Cardiac fibroblast (primary cell): ENCODE measurements around the gene ZFAND3.

ENCODE experiments used
- DNase-seq, 2 donors: peaks; one replicate each; pipeline versions ENCODE4 v3.0.0 to v3.0.0-alpha.2; 2010; ENCODE audit warnings: low read depth in 2 of 2
- H3K4me3 ChIP-seq, 2 donors: replicated peaks in 1 of 2; 1 replicate in 1 of 2; 2 replicates in 1 of 2; pipeline ENCODE4 v1.5.1; 2011; ENCODE audit warnings: low read depth in 2 of 2, low read length in 2 of 2, mild to moderate bottlenecking in 2 of 2, moderate library complexity in 1 of 2
- CTCF ChIP-seq: IDR thresholded peaks from one replicate; pipeline ENCODE4 v1.5.1; 2011; ENCODE audit warnings: low read depth, mild to moderate bottlenecking, low read length, inconsistent platforms

The ZFAND3 gene

DNA sequence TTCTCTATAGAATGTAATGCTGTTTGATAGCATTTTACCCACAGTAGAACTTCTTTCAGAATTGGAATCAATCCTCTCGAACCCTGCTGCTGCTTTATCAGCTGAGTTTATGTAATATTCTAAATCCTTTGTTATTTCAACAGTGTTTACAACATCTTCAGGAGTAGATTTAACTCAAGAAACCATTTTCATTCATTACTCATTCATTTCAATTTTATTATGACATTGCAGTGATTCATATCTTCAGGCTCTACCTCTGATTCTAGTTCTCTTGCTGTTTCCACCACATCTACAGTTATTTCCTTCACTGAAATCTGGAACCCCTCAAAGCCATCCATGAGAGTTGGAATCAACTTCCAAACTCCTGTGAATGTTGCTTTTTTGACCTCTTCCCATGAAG is 93.7 kb downstream of the ZFAND3 start:
- DNase-seq: peak in 1 of 2 donors; percentile 62
- TF ChIP-seq CTCF: no peak
- H3K4me3 ChIP-seq: no peak overlapping the region

GRCh38 chr6:37915463-37915862 is 95.9 kb downstream of the ZFAND3 start:
- no peak for DNase-seq
- H3K4me3 ChIP-seq: no peak overlapping the region
- no peak for TF ChIP-seq CTCF

DNA sequence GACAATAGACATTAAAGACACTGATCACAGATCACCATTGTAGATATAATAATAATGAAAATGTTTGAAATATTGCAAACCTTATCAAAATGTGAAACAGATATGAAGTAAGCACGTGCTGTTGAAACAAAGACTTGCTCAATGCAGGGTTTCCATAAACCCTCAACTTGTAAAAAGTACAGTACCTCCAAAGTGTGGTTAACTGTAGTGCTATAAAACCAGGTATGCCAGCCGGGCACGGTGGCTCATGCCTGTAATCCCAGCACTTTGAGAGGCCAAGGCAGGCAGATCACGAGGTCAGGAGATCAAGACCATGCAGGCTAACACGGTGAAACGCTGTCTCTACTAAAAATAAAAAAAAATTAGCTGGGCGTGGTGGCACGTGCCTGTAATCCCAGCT is 96.6 kb downstream of the ZFAND3 start:
- H3K4me3 ChIP-seq: no peak overlapping the region
- no peak for DNase-seq
- no peak for TF ChIP-seq CTCF

DNA sequence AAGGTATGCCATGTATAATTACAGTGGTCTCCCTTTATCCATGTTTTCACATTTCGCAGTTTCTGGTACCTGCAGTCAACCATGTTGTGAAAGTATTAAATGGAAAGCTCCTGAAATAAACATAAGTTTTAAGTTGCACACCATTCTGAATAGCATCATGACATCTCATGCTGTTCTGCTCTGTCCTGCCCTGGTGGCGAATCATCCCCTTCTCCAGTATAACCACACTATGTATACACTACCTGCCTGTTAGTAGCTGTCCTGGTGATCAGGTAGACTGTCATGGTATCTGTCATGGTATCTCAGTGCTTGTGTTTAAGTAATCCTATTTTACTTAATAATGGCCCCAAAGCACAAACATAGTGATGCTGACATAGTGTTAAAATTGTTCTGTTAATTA is 97.1 kb downstream of the ZFAND3 start:
- TF ChIP-seq CTCF: no peak
- no peak for DNase-seq
- H3K4me3 ChIP-seq: no peak overlapping the region

GRCh38 chr6:37917566-37917965 is 98.0 kb downstream of the ZFAND3 start:
- no peak overlapping the region for H3K4me3 ChIP-seq
- TF ChIP-seq CTCF: no peak
- no peak for DNase-seq

DNA sequence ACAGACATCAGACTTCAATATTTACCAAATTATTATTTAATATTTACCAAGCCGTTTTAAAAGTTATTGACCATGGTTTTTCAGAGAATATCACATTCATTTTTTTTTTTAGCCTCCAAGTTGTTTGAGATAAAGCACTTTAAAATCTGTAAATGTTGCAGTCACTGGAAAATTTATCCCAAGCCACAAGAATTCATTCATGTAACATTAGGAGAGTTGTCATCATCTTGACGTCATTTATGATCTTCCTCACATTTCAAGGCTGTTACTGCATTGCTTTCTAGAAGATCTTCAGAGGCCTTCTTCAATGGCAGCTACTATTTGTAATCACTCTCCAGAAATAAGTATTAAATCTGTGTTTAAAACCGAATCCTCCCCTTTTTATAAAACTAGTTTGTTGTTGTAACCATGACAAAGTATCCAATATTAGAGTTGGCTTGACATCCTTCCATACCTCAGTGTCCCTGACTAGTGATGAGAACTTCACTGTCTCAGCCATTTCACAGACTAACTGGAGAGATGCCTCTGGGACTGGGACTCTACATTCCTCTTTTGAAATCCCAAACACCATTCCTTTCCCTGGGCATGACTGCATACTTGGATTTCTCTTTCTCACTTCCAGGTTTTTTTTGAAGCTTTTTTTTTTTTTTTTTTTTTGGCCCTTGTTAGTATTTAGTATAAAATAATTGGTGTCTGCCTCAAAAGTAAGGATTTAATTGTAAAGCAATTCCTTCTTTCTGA is 100.1 kb downstream of the ZFAND3 start:
- peak; percentile 46 to 60 for DNase-seq
- no peak overlapping the region for H3K4me3 ChIP-seq
- no peak for TF ChIP-seq CTCF

DNA sequence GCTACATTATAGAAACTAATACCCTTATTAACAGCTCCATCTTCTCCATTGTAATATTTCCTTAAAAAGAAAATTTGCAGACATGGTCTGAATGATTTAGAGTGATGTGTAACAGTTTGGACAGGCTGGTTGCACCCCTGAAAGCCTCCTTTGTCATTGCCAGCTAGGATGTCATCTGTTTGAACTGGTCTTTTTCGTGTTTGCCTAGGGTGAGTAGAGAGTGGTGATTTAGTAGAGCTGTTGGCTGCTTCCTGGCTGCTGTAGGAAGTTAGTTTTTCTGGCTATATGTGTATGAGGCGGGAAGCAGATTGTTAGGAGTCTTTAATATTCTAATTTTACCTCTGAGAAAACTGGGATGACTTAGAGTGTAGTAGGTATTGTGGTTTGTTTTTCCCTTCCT is 101.1 kb downstream of the ZFAND3 start:
- DNase-seq: no peak
- TF ChIP-seq CTCF: no peak
- no peak overlapping the region for H3K4me3 ChIP-seq
